GM12801 (cell line): ENCODE results near the gene DCDC1.

ENCODE experiments used
- CTCF ChIP-seq: IDR thresholded peaks from one replicate; pipeline ENCODE4 v1.5.1; 2011; ENCODE audit warnings: control low read depth; ENCODE audit not compliant: insufficient read length; ENCODE audit errors: extremely low read depth

DCDC1 gene

GRCh38 chr11:30949838-30950237, 419.7 kb downstream of the DCDC1 start:
- no peak for TF ChIP-seq CTCF

- no peak for TF ChIP-seq CTCF
These were observed 430.7 kb downstream of the DCDC1 start for GRCh38 chr11:30938810-30939209.

GRCh38 chr11:30938171-30938570, 431.4 kb downstream of the DCDC1 start:
- no peak for TF ChIP-seq CTCF

- no peak for TF ChIP-seq CTCF
These were observed 433.0 kb downstream of the DCDC1 start for GRCh38 chr11:30936491-30936890.

GRCh38 chr11:30935861-30936260, 433.7 kb downstream of the DCDC1 start:
- no peak for TF ChIP-seq CTCF

GRCh38 chr11:30926130-30926529, 443.4 kb downstream of the DCDC1 start:
- no peak for TF ChIP-seq CTCF

- no peak for TF ChIP-seq CTCF
These were observed 447.7 kb downstream of the DCDC1 start for GRCh38 chr11:30921811-30922210.

- no peak for TF ChIP-seq CTCF
These were observed 450.0 kb downstream of the DCDC1 start for GRCh38 chr11:30919389-30920152.
